PFSK-1 (cell line): ENCODE measurements around the gene OSM.

Experiments used
- FOXP2 ChIP-seq: optimal IDR thresholded peaks from 2 replicates; pipeline ENCODE3; 2011; ENCODE audit warnings: borderline replicate concordance, control low read depth, inconsistent platforms; ENCODE audit not compliant: insufficient read depth; ENCODE audit errors: extremely low read length, extremely low read depth
- POLR2AphosphoS5 ChIP-seq: IDR thresholded peaks from 2 replicates; pipeline ENCODE4 v1.6.1; 2012; ENCODE audit warnings: low read depth, mild to moderate bottlenecking, control low read depth, low read length, moderate library complexity
- SIN3A ChIP-seq: IDR thresholded peaks from 2 replicates; pipeline ENCODE4 v1.6.1; 2012; ENCODE audit warnings: mild to moderate bottlenecking, low read length, moderate library complexity, borderline replicate concordance; ENCODE audit not compliant: insufficient read depth
- TAF1 ChIP-seq: IDR thresholded peaks from 2 replicates; pipeline ENCODE4 v1.6.1; 2012; ENCODE audit warnings: low read length, control low read depth, borderline replicate concordance; ENCODE audit not compliant: insufficient read depth
- TF ChIP-seq, protein P1 (sequence below), 2 experiments: IDR thresholded peaks; 2 replicates each; pipeline versions ENCODE4 v1.6.1 to v1.8.0; 2011 to 2012; ENCODE audit warnings: low read depth in 2 of 2, low read length in 2 of 2, control low read depth in 1 of 2, inconsistent platforms in 1 of 2, mild to moderate bottlenecking in 1 of 2, moderate library complexity in 1 of 2; ENCODE audit not compliant: insufficient read depth in 1 of 2

DNA sequence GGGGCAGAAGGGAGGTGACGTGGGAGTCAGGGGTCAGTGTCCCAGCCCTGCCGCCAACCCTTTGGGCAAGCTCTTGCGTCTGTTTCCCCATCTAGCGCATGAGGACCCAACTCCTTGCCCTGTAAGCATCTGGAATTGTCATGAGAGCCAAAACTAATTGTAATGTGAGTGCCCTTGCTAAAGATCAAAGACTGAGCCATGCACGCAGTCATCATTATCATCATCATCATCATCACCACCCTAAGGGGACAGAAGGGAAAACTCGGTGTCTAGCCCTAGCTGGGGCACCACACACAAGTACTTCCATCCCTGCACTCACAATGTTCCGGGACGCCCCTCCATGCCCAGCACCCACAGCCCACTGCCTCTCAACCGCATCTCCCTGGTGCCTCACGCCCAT is 22.6 kb downstream of the OSM start:
- TF ChIP-seq POLR2AphosphoS5: no peak
- TF ChIP-seq SIN3A: no peak
- no peak for TF ChIP-seq TAF1
- TF ChIP-seq, protein P1, sequence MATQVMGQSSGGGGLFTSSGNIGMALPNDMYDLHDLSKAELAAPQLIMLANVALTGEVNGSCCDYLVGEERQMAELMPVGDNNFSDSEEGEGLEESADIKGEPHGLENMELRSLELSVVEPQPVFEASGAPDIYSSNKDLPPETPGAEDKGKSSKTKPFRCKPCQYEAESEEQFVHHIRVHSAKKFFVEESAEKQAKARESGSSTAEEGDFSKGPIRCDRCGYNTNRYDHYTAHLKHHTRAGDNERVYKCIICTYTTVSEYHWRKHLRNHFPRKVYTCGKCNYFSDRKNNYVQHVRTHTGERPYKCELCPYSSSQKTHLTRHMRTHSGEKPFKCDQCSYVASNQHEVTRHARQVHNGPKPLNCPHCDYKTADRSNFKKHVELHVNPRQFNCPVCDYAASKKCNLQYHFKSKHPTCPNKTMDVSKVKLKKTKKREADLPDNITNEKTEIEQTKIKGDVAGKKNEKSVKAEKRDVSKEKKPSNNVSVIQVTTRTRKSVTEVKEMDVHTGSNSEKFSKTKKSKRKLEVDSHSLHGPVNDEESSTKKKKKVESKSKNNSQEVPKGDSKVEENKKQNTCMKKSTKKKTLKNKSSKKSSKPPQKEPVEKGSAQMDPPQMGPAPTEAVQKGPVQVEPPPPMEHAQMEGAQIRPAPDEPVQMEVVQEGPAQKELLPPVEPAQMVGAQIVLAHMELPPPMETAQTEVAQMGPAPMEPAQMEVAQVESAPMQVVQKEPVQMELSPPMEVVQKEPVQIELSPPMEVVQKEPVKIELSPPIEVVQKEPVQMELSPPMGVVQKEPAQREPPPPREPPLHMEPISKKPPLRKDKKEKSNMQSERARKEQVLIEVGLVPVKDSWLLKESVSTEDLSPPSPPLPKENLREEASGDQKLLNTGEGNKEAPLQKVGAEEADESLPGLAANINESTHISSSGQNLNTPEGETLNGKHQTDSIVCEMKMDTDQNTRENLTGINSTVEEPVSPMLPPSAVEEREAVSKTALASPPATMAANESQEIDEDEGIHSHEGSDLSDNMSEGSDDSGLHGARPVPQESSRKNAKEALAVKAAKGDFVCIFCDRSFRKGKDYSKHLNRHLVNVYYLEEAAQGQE (IDR thresholded peaks at IDR 0.05; ENCODE audit: insufficient read depth in 1 of 2, low read depth in 2 of 2, low read length in 2 of 2): no peak
- TF ChIP-seq FOXP2: no peak
